Parathyroid adenoma (tissue), 2 donors: ENCODE results near the gene DES.

Experiments
- H2AFZ ChIP-seq: fragments of 300-600 bp; sonication (generic); one replicate; pipeline ENCODE4 v1.7.0; 2017; ENCODE audit warnings: antibody characterized with exemption, mild to moderate bottlenecking
- H3K27ac ChIP-seq: fragments of 300-600 bp; sonication (generic); one replicate; pipeline ENCODE4 v1.7.0; 2017
- H3K27me3 ChIP-seq: fragments of 300-600 bp; sonication (generic); one replicate; pipeline ENCODE4 v1.7.0; 2017; ENCODE audit warnings: low read length; ENCODE audit not compliant: control insufficient read depth, insufficient read depth
- H3K36me3 ChIP-seq: fragments of 300-600 bp; sonication (generic); one replicate; pipeline ENCODE4 v1.7.0; 2017; ENCODE audit warnings: low read length; ENCODE audit not compliant: control insufficient read depth, insufficient read depth
- H3K4me1 ChIP-seq: fragments of 300-600 bp; sonication (generic); one replicate; pipeline ENCODE4 v1.7.0; 2017; ENCODE audit warnings: control low read depth
- H3K4me2 ChIP-seq: fragments of 300-600 bp; sonication (generic); one replicate; pipeline ENCODE4 v1.7.0; 2017; ENCODE audit warnings: low read length
- H3K4me3 ChIP-seq: fragments of 300-600 bp; sonication (generic); one replicate; pipeline ENCODE4 v1.7.0; 2017; ENCODE audit warnings: low read depth, low read length
- H3K79me2 ChIP-seq: fragments of 300-600 bp; sonication (generic); one replicate; pipeline ENCODE4 v1.7.0; 2017; ENCODE audit warnings: control low read depth
- H3K9ac ChIP-seq: fragments of 300-600 bp; sonication (generic); one replicate; pipeline ENCODE4 v1.7.0; 2017; ENCODE audit warnings: mild to moderate bottlenecking
- H3K9me3 ChIP-seq: fragments of 300-600 bp; sonication (generic); one replicate; pipeline ENCODE4 v1.7.0; 2017; ENCODE audit warnings: low read length; ENCODE audit not compliant: control insufficient read depth
- TF ChIP-seq, protein P1 (sequence below): fragments of 300-600 bp; sonication (generic); IDR thresholded peaks from one replicate; pipeline ENCODE4 v1.7.0; 2017; ENCODE audit warnings: antibody characterized with exemption, mild to moderate bottlenecking
- donor health status: primary hyperparathyroidism.

The DES gene

DNA sequence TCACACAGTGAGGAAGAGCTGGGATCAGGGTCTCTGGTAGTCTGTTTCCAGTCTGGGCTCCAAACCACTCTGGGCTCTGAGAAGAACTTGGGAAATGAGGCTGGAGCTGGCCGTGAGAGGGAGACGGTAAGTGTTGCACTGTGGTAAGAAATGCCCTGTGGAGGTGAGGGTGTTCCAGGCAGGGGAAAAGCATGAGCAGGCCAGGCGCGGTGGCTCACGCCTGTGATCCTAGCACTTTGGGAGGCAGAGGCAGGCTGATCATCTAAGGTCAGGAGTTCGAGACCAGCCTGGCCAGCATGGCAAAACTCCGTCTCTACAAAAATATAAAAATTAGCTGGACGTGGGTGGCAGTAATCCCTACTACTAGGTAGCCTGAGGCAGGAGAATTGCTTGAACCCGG, 14.3 kb upstream of the DES start:
- H3K79me2 ChIP-seq, result no peaks in the 10 kb centered on the region
- TF ChIP-seq, protein P1, sequence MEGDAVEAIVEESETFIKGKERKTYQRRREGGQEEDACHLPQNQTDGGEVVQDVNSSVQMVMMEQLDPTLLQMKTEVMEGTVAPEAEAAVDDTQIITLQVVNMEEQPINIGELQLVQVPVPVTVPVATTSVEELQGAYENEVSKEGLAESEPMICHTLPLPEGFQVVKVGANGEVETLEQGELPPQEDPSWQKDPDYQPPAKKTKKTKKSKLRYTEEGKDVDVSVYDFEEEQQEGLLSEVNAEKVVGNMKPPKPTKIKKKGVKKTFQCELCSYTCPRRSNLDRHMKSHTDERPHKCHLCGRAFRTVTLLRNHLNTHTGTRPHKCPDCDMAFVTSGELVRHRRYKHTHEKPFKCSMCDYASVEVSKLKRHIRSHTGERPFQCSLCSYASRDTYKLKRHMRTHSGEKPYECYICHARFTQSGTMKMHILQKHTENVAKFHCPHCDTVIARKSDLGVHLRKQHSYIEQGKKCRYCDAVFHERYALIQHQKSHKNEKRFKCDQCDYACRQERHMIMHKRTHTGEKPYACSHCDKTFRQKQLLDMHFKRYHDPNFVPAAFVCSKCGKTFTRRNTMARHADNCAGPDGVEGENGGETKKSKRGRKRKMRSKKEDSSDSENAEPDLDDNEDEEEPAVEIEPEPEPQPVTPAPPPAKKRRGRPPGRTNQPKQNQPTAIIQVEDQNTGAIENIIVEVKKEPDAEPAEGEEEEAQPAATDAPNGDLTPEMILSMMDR, result no peak
- H3K4me2 ChIP-seq, result no peak overlapping the region
- H3K36me3 ChIP-seq, result no peaks in the 10 kb centered on the region
- H3K4me1 ChIP-seq, result peaks cover 9% of the 10 kb centered on the region
- H3K27ac ChIP-seq, result no peak overlapping the region
- H3K4me3 ChIP-seq, result no peak overlapping the region
- H3K27me3 ChIP-seq, result no peaks in the 10 kb centered on the region
- no peak overlapping the region for H3K9ac ChIP-seq
- no peak overlapping the region for H2AFZ ChIP-seq
- H3K9me3 ChIP-seq, result no peaks in the 10 kb centered on the region

DNA sequence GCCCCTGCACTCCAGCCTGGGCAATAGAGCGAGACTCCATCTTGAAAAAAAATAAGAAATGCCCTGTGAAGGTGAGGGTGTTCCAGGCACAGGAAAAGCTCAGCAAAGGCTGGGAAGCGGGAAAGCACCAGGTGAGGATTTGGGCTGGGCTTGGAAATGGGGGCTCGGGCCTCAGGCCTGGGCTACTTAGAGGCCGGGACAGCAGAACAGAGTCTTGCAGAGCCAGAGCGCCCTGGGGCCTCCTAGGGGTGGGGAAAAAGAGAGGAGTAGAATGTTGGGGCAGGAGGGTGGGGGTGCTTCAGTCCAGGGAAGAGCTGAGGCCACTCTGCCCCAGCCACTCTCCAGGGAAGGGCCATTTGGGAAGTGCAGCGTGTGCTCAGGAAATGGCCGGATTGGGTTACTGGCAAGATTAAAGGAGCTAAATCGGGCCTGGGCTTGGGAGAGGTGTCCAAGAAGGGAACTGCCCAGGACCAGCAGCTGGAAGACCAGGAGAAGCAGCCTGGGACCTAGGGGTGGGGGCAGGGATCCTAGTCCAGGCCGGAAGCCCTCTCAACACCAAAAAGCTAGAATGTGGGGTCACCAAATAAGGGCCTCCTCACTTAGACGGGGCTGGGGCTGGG, 13.8 kb upstream of the DES start:
- Histone ChIP-seq H3K4me3 (no peak overlapping the region), H3K27me3 (no peaks in the 10 kb centered on the region), H3K4me2 (no peak overlapping the region), H3K9ac (no peak overlapping the region), H2AFZ (no peak overlapping the region), H3K27ac (no peak overlapping the region), H3K4me1 (peaks cover 3% of the 10 kb centered on the region), H3K79me2 (no peaks in the 10 kb centered on the region), H3K36me3 (no peaks in the 10 kb centered on the region), H3K9me3 (no peaks in the 10 kb centered on the region)
- TF ChIP-seq, protein P1, result no peak

DNA sequence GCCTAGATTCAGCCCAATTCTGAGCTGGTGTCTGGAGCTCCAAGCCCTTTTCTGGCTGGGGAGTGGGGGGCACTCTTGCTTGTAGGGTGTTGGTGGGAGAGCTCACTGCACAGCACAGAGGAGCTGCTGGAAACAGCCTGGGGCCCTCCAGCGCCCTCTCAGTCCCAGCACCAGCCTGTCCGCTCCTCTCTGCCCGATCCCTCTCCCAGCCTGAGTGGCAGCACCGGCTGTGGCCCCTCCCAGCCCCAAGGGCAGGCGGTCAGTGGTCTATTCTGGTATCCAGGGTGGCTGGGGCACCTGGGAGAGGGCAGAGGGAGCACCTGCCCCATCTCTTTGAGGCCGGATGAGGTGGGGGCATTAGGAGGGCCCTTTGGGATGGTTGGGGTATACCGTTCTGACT, 13.2 kb upstream of the DES start:
- H3K36me3 ChIP-seq, result no peaks in the 10 kb centered on the region
- no peak overlapping the region for H3K4me3 ChIP-seq
- H3K9me3 ChIP-seq, result no peaks in the 10 kb centered on the region
- H3K27me3 ChIP-seq, result no peaks in the 10 kb centered on the region
- H2AFZ ChIP-seq, result no peak overlapping the region
- no peak overlapping the region for H3K9ac ChIP-seq
- H3K4me1 ChIP-seq, result no peaks in the 10 kb centered on the region
- H3K79me2 ChIP-seq, result no peaks in the 10 kb centered on the region
- no peak overlapping the region for H3K27ac ChIP-seq
- TF ChIP-seq, protein P1, result no peak
- H3K4me2 ChIP-seq, result no peak overlapping the region

DNA sequence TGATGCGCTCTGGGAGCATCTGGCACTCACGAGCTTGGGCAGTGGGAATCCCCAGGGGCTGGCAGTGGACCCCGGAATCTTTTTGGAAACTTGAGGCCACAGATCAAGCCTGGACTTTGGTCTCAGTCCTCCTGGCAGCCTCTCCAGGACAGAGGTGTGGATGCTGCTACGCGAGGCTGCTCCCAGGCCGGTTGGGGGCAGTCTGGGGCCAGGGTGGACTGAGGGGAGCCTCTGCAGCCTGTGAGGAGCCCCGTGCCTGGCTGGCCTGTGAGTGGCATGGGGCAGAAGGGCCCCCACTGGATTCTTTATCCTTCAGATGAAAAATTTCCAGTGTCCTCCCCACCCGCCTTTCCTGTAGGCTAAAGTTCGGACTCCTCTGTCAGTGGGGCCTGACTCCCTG, 12.7 kb upstream of the DES start:
- Histone ChIP-seq H3K27me3 (no peaks in the 10 kb centered on the region), H3K27ac (no peak overlapping the region), H3K4me1 (no peaks in the 10 kb centered on the region), H2AFZ (no peak overlapping the region), H3K4me3 (no peak overlapping the region), H3K79me2 (no peaks in the 10 kb centered on the region), H3K9me3 (no peaks in the 10 kb centered on the region), H3K9ac (no peak overlapping the region), H3K36me3 (no peaks in the 10 kb centered on the region), H3K4me2 (no peak overlapping the region)
- TF ChIP-seq, protein P1, result no peak
